Uterus (tissue), 2 donors: Measurements from ENCODE around the gene TSPAN13.

ENCODE experiments used
- POLR2A ChIP-seq, 2 donors: fragments of 450-650 bp; IDR thresholded peaks; one replicate each; pipeline ENCODE4 v1.6.1; 2016; ENCODE audit warnings: antibody characterized with exemption in 2 of 2, mild to moderate bottlenecking in 1 of 2, moderate library complexity in 1 of 2
- TF ChIP-seq, protein P1 (sequence below), 4 experiments: fragments of 200-600 bp in 2 of 4; fragments of 450-650 bp in 2 of 4; sonication (generic) in 2 of 4; IDR thresholded peaks; one replicate each; pipeline ENCODE4 v1.5.1; 2016 to 2019; ENCODE audit warnings: antibody characterized with exemption in 4 of 4, mild to moderate bottlenecking in 2 of 4, moderate library complexity in 1 of 4

DNA sequence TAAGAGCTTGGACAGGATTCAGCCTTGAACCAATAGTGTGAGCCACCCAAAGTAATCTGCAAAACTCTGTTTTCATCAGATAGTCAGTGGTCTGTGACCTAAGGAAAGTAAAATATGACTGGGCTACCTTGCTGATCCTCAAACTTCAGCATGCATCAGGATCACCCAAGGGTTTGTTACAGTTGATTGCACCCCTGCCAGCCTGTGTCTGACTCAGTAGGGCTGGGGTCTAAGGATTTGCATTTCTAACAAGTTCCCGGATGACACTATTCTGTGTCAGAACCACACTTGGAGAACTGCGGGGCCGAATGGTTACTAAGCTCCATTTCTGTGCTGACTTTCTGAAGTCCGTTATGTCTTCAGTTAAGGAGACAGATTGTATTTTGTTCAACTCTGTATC lies 40.6 kb upstream of the TSPAN13 start:
- TF ChIP-seq, protein P1, sequence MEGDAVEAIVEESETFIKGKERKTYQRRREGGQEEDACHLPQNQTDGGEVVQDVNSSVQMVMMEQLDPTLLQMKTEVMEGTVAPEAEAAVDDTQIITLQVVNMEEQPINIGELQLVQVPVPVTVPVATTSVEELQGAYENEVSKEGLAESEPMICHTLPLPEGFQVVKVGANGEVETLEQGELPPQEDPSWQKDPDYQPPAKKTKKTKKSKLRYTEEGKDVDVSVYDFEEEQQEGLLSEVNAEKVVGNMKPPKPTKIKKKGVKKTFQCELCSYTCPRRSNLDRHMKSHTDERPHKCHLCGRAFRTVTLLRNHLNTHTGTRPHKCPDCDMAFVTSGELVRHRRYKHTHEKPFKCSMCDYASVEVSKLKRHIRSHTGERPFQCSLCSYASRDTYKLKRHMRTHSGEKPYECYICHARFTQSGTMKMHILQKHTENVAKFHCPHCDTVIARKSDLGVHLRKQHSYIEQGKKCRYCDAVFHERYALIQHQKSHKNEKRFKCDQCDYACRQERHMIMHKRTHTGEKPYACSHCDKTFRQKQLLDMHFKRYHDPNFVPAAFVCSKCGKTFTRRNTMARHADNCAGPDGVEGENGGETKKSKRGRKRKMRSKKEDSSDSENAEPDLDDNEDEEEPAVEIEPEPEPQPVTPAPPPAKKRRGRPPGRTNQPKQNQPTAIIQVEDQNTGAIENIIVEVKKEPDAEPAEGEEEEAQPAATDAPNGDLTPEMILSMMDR (IDR thresholded peaks at IDR 0.05), result no peak
- no peak for TF ChIP-seq POLR2A (IDR thresholded peaks at IDR 0.05)
